ENCODE measurements around the gene ATG4D.

The ATG4D gene

GRCh38 chr19:10533646-10534386 lies 9.9 kb upstream of the ATG4D start:
- TF ChIP-seq CREB1 (IDR thresholded peaks at IDR 0.05; ENCODE audit: low read depth) (no peak), TAF1 (IDR thresholded peaks at IDR 0.05; ENCODE audit: low read depth) (no peak), EP300 (IDR thresholded peaks at IDR 0.05; ENCODE audit: borderline replicate concordance) (peak; percentile 86), TCF12 (IDR thresholded peaks at IDR 0.05; ENCODE audit: low read depth) (peak; percentile 85), ZBTB7A (IDR thresholded peaks at IDR 0.05; ENCODE audit: low read depth) (no peak), NFIC (IDR thresholded peaks at IDR 0.05) (peak; percentile 67), EGR1 (IDR thresholded peaks at IDR 0.05) (no peak), FOXM1 (IDR thresholded peaks at IDR 0.05; ENCODE audit: borderline replicate concordance, low read depth) (peak; percentile 80), RAD21 (IDR thresholded peaks at IDR 0.05; ENCODE audit: low read depth) (no peak), CEBPB (IDR thresholded peaks at IDR 0.05) (no peak; the same call in 1 of the 2 replicates), YY1 (IDR thresholded peaks at IDR 0.05; ENCODE audit: low read depth) (no peak), MAX (IDR thresholded peaks at IDR 0.05) (peak; percentile 29; the same call in 1 of the 2 replicates), USF1 (IDR thresholded peaks at IDR 0.05) (no peak), TEAD4 (IDR thresholded peaks at IDR 0.05) (peak; percentile 90), REST (IDR thresholded peaks at IDR 0.05; ENCODE audit: low read depth) (no peak)

DNA sequence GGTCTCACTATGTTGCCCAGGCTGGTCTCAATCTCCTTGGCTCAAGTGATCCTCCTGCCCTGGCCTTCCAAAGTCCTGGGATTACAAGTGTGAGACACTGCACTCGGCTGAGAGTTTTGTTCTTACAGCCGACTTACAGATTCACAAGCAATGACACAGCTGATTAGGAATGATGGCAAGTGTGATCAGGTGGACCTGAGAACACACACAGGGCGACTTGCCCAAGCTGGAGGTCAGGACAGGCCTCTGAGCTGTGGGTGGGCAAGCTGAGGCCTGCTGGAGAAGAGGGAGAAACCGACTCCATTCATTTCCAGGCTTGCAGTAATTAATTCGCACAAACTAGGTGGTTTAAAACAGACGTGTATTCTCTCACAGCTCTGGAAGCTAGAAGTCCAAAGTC lies 8.1 kb upstream of the ATG4D start:
- no peak for TF ChIP-seq CEBPB (IDR thresholded peaks at IDR 0.05)
- TF ChIP-seq USF1 (IDR thresholded peaks at IDR 0.05), result no peak
- no peak for TF ChIP-seq MAX (IDR thresholded peaks at IDR 0.05)

DNA sequence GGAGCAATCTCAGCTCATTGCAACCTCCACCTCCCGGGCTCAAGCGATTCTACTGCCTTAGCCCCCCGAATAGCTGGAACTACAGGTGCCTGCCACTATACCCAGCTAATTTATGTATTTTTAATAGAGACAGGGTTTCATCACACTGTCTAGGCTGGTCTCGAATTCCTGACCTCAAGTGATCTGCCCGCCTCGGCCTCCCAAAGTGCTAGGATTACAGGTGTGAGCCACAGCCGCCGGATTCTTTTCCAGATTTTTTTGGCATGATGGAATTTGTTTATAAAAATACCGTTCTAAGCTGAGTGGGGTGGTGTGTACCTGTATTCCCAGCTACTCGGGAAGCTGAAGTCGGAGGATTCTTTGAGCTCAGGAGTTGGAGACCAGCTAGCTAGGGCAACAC lies 6.0 kb upstream of the ATG4D start:
- TF ChIP-seq FOXM1 (IDR thresholded peaks at IDR 0.05; ENCODE audit: borderline replicate concordance, low read depth) (no peak), TEAD4 (IDR thresholded peaks at IDR 0.05) (peak; percentile 8; the same call in 1 of the 2 replicates), MAX (IDR thresholded peaks at IDR 0.05) (no peak), RAD21 (IDR thresholded peaks at IDR 0.05; ENCODE audit: low read depth) (no peak), TCF12 (IDR thresholded peaks at IDR 0.05; ENCODE audit: low read depth) (peak; percentile 52; the same call in 1 of the 2 replicates), REST (IDR thresholded peaks at IDR 0.05; ENCODE audit: low read depth) (no peak)

DNA sequence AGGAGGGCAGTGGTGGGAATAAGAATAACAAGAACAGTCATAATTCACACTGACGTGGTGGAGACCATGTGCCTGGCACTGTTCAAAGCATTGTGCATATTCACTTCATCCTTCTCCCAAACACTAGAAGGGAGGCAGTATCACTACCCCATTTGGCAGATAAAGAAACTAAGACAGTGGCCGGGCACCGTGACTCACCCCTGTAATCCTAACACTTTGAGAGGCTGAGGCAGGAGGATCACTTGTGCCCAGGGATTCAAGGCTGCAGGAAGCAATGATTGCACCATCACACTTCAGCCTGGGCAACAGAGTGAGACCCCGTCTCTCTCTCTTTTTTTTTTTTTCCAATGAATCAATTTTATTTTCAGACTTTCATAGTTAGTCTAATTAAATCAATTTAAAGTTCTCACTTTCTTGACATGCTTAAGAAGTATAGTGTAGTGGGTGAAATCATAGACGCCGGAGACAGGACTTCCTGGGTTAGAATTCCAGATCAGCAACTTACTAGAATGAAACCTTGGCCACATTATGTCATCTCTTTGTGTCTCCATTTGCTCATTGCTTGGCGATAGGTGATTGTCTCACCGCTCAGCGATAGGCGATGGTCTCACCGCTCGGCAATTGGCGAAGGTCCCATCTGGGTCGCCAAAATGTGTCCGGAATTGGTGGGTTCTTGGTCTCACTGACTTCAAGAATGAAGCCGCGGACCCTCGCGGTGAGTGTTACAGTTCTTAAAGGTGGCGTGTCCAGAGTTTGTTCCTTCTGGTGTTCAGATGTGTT lies 5.3 kb upstream of the ATG4D start:
- TF ChIP-seq NFIC (IDR thresholded peaks at IDR 0.05) (no peak), MAX (IDR thresholded peaks at IDR 0.05) (no peak), TAF1 (IDR thresholded peaks at IDR 0.05; ENCODE audit: low read depth) (no peak), USF1 (IDR thresholded peaks at IDR 0.05) (no peak), RAD21 (IDR thresholded peaks at IDR 0.05; ENCODE audit: low read depth) (no peak), EP300 (IDR thresholded peaks at IDR 0.05; ENCODE audit: borderline replicate concordance) (no peak), TEAD4 (IDR thresholded peaks at IDR 0.05) (no peak), REST (IDR thresholded peaks at IDR 0.05; ENCODE audit: low read depth) (no peak), FOXM1 (IDR thresholded peaks at IDR 0.05; ENCODE audit: borderline replicate concordance, low read depth) (no peak), YY1 (IDR thresholded peaks at IDR 0.05; ENCODE audit: low read depth) (no peak), EGR1 (IDR thresholded peaks at IDR 0.05) (no peak), CEBPB (IDR thresholded peaks at IDR 0.05) (no peak), TCF12 (IDR thresholded peaks at IDR 0.05; ENCODE audit: low read depth) (no peak), ZBTB7A (IDR thresholded peaks at IDR 0.05; ENCODE audit: low read depth) (no peak), CREB1 (IDR thresholded peaks at IDR 0.05; ENCODE audit: low read depth) (no peak)

Data from Ishikawa (cell line).